ENCODE results near the gene CISTR. TPM values are rescaled to one million over a fixed set of nuclear protein-coding genes. Genes with fewer than 3 reads are reported as not detected.

CISTR gene
- total RNA-seq, 1 experiment from 2014 or later: not detected

GRCh38 chr12:53737093-53737808, 14.5 kb downstream of the CISTR start:
- H2BK15ac ChIP-seq (ENCODE audit: low read depth, low read length): no peak overlapping the region
- H4K91ac ChIP-seq (ENCODE audit: insufficient read length, low read depth, low read length): no peak overlapping the region
- H2BK120ac ChIP-seq (ENCODE audit: low read depth, low read length, poor library complexity, severe bottlenecking): no peak overlapping the region
- H3K4ac ChIP-seq (ENCODE audit: low read depth, low read length): no peak overlapping the region
- H2BK20ac ChIP-seq (ENCODE audit: low read depth, low read length, poor library complexity, severe bottlenecking): no peak overlapping the region
- H3K23me2 ChIP-seq (ENCODE audit: insufficient read length, low read depth, low read length, poor library complexity, severe bottlenecking): peaks cover 19% of the 10 kb centered on the region
- no peak overlapping the region for H2BK5ac ChIP-seq (ENCODE audit: insufficient read length, low read length)
- Mint-ChIP-seq H3K27me3 (ENCODE audit: low read depth) (peaks cover 8% of the 10 kb centered on the region), H3K36me3 (ENCODE audit: insufficient read depth in 1 of 3, low read depth in 3 of 3) (no peaks in the 10 kb centered on the region), H3K4me3 (no peak overlapping the region), H3K4me1 (peaks cover 10 to 13% of the 10 kb centered on the region in 2 experiments), H3K27ac (no peak overlapping the region), H3K9me3 (no peaks in the 10 kb centered on the region)
- no peaks in the 10 kb centered on the region for H3K9me3 ChIP-seq (ENCODE audit: control insufficient read depth, low read depth, low read length)
- TF ChIP-seq CTCF (conservative IDR thresholded peaks at IDR 0.05): no peak
- no peaks in the 10 kb centered on the region for H3K79me2 ChIP-seq (ENCODE audit: insufficient read depth, low read length)
- H4K5ac ChIP-seq (ENCODE audit: insufficient read length, low read depth, low read length): no peak overlapping the region
- H3K27me3 ChIP-seq (ENCODE audit: insufficient read depth, low read length): peaks cover 31% of the 10 kb centered on the region; the same call in 1 of the 2 replicates
- no CpG with 5 or more reads among the region's 14 CpGs for WGBS (ENCODE audit: extremely low coverage, insufficient read length, low lambda C conversion rate)
- no peak overlapping the region for H2BK12ac ChIP-seq (ENCODE audit: insufficient read length, low read depth, low read length)
- H3K9ac ChIP-seq (ENCODE audit: extremely low read depth, insufficient read length, low read length): no peak overlapping the region
- no peaks in the 10 kb centered on the region for H4K20me1 ChIP-seq (ENCODE audit: control insufficient read depth, insufficient read depth, insufficient read length)
- DNase-seq: no peak
- H3K79me1 ChIP-seq (ENCODE audit: insufficient read depth, low read depth, low read length, poor library complexity, severe bottlenecking): no peaks in the 10 kb centered on the region
- H2AK5ac ChIP-seq (ENCODE audit: insufficient read length, low read length): no peak overlapping the region
- no peak overlapping the region for H2AFZ ChIP-seq (ENCODE audit: low read length)
- no peak overlapping the region for H3T11ph ChIP-seq (ENCODE audit: low read length)
- no peak overlapping the region for H3K23ac ChIP-seq (ENCODE audit: insufficient read length, low read depth, low read length)
- H3K27ac ChIP-seq (ENCODE audit: insufficient read length, low read depth, low read length): no peak overlapping the region
- H4K8ac ChIP-seq (replicated peaks; ENCODE audit: insufficient read length, low read depth, low read length): no peak overlapping the region
- H3K4me1 ChIP-seq (ENCODE audit: insufficient read depth, low read length): peaks cover 2% of the 10 kb centered on the region; the same call in 1 of the 2 replicates
- no peak overlapping the region for H3K18ac ChIP-seq (ENCODE audit: insufficient read length, low read depth, low read length)
- H3K14ac ChIP-seq (ENCODE audit: insufficient read depth, low read length): no peak overlapping the region
- H3K4me2 ChIP-seq (ENCODE audit: insufficient read depth, insufficient read length, low read length): no peak overlapping the region
- H3K56ac ChIP-seq (ENCODE audit: insufficient read length, low read depth, low read length): no peak overlapping the region
